ENCODE data around the gene TENM3.
"Not testable (repeated sequence)": the region's sequence is repeated elsewhere in the genome, so short reads cannot be mapped to it uniquely, and the experiment has no call there.

Gene TENM3

GRCh38 chr4:182228991-182229577 is 14.1 kb upstream of the TENM3 start:
- no peak for DNase-seq

- no peak for DNase-seq
Measured at GRCh38 chr4:182230256-182230655, 12.9 kb upstream of the TENM3 start.

- no peak for DNase-seq
Measured at GRCh38 chr4:182231080-182231479, 12.1 kb upstream of the TENM3 start.

- no peak for DNase-seq
Measured at GRCh38 chr4:182231496-182231895, 11.7 kb upstream of the TENM3 start.

GRCh38 chr4:182233310-182234090 is 9.7 kb upstream of the TENM3 start:
- no peak for DNase-seq

- no peak for DNase-seq
Measured at GRCh38 chr4:182235021-182235795, 8.0 kb upstream of the TENM3 start.

GRCh38 chr4:182236186-182236585 is 7.0 kb upstream of the TENM3 start:
- DNase-seq: no peak

GRCh38 chr4:182237010-182237409 is 6.2 kb upstream of the TENM3 start:
- not testable (repeated sequence) for DNase-seq

GRCh38 chr4:182238355-182238931 is 4.8 kb upstream of the TENM3 start:
- DNase-seq: no peak

GRCh38 chr4:182240161-182241130 is 2.8 kb upstream of the TENM3 start:
- no peak for DNase-seq

GRCh38 chr4:182242260-182242659 is 942 bp upstream of the TENM3 start:
- DNase-seq: not testable (repeated sequence)

- no peak for DNase-seq
Measured at GRCh38 chr4:182242787-182243186, 415 bp upstream of the TENM3 start.

GRCh38 chr4:182245041-182245440 is 1.8 kb downstream of the TENM3 start:
- no peak for DNase-seq

GRCh38 chr4:182245541-182246215 is 2.5 kb downstream of the TENM3 start:
- no peak for DNase-seq

- no peak for DNase-seq
Measured at GRCh38 chr4:182246401-182247205, 3.4 kb downstream of the TENM3 start.

GRCh38 chr4:182248295-182248694 is 5.1 kb downstream of the TENM3 start:
- DNase-seq: no peak

- DNase-seq: no peak
Measured at GRCh38 chr4:182250446-182250845, 7.2 kb downstream of the TENM3 start.

GRCh38 chr4:182251116-182251515 is 7.9 kb downstream of the TENM3 start:
- no peak for DNase-seq

- no peak for DNase-seq
Measured at GRCh38 chr4:182252220-182252619, 9.0 kb downstream of the TENM3 start.

GRCh38 chr4:182254026-182254780 is 11.0 kb downstream of the TENM3 start:
- DNase-seq: no peak
